Measurements from ENCODE around the gene CALR.
"Not testable (repeated sequence)": the region's sequence is repeated elsewhere in the genome, so short reads cannot be mapped to it uniquely, and the experiment has no call there.

CALR gene

GRCh38 chr19:12973236-12973635 lies 34.8 kb downstream of the CALR start:
- peaks cover 10% of the 10 kb centered on the region for H3K27me3 Mint-ChIP-seq (ENCODE audit: low read depth)
- no peak overlapping the region for H3K27ac Mint-ChIP-seq
- H3K4me1 Mint-ChIP-seq (ENCODE audit: low read depth) = no peaks in the 10 kb centered on the region
- H3K9me3 Mint-ChIP-seq = no peaks in the 10 kb centered on the region
- no peak for DNase-seq (ENCODE audit: low spot score)
- H3K4me3 Mint-ChIP-seq = no peak overlapping the region
- no peaks in the 10 kb centered on the region for H3K36me3 Mint-ChIP-seq (ENCODE audit: low read depth)

GRCh38 chr19:12974301-12975220 lies 36.2 kb downstream of the CALR start:
- Mint-ChIP-seq H3K36me3 (ENCODE audit: low read depth) (no peaks in the 10 kb centered on the region), H3K9me3 (no peaks in the 10 kb centered on the region), H3K4me3 (no peak overlapping the region), H3K4me1 (ENCODE audit: low read depth) (no peaks in the 10 kb centered on the region), H3K27ac (no peak overlapping the region), H3K27me3 (ENCODE audit: low read depth) (peaks cover 10% of the 10 kb centered on the region)
- DNase-seq (ENCODE audit: low spot score) = no peak

- Mint-ChIP-seq H3K4me1 (ENCODE audit: low read depth) (no peaks in the 10 kb centered on the region), H3K36me3 (ENCODE audit: low read depth) (no peaks in the 10 kb centered on the region), H3K4me3 (no peak overlapping the region), H3K27ac (no peak overlapping the region), H3K9me3 (no peaks in the 10 kb centered on the region), H3K27me3 (ENCODE audit: low read depth) (peaks cover 10% of the 10 kb centered on the region)
- no peak for DNase-seq (ENCODE audit: low spot score)
Observed at GRCh38 chr19:12975221-12975741, 36.9 kb downstream of the CALR start.

GRCh38 chr19:12976109-12976508 lies 37.7 kb downstream of the CALR start:
- not testable (repeated sequence) for H3K27me3 Mint-ChIP-seq (ENCODE audit: low read depth); H3K36me3 Mint-ChIP-seq (ENCODE audit: low read depth); H3K4me1 Mint-ChIP-seq (ENCODE audit: low read depth); H3K27ac Mint-ChIP-seq; H3K9me3 Mint-ChIP-seq; DNase-seq (ENCODE audit: low spot score); H3K4me3 Mint-ChIP-seq

- Mint-ChIP-seq H3K4me3 (no peak overlapping the region), H3K9me3 (no peaks in the 10 kb centered on the region), H3K27me3 (ENCODE audit: low read depth) (peaks cover 9% of the 10 kb centered on the region), H3K4me1 (ENCODE audit: low read depth) (no peaks in the 10 kb centered on the region), H3K27ac (no peak overlapping the region), H3K36me3 (ENCODE audit: low read depth) (no peaks in the 10 kb centered on the region)
- DNase-seq (ENCODE audit: low spot score) = no peak
Observed at GRCh38 chr19:12979974-12980373, 41.6 kb downstream of the CALR start.

GRCh38 chr19:12982648-12983047 lies 44.2 kb downstream of the CALR start:
- H3K4me3 Mint-ChIP-seq = no peak overlapping the region
- H3K27me3 Mint-ChIP-seq (ENCODE audit: low read depth) = peaks cover 11% of the 10 kb centered on the region
- no peaks in the 10 kb centered on the region for H3K9me3 Mint-ChIP-seq
- no peak for DNase-seq (ENCODE audit: low spot score)
- no peaks in the 10 kb centered on the region for H3K4me1 Mint-ChIP-seq (ENCODE audit: low read depth)
- H3K27ac Mint-ChIP-seq = no peak overlapping the region
- no peaks in the 10 kb centered on the region for H3K36me3 Mint-ChIP-seq (ENCODE audit: low read depth)

- DNase-seq (ENCODE audit: low spot score) = no peak
- no peaks in the 10 kb centered on the region for H3K4me1 Mint-ChIP-seq (ENCODE audit: low read depth)
- peaks cover 7% of the 10 kb centered on the region for H3K27me3 Mint-ChIP-seq (ENCODE audit: low read depth)
- H3K9me3 Mint-ChIP-seq = no peaks in the 10 kb centered on the region
- H3K36me3 Mint-ChIP-seq (ENCODE audit: low read depth) = no peaks in the 10 kb centered on the region
- no peak overlapping the region for H3K27ac Mint-ChIP-seq
- no peak overlapping the region for H3K4me3 Mint-ChIP-seq
Observed at GRCh38 chr19:12983091-12983490, 44.7 kb downstream of the CALR start.

GRCh38 chr19:12983542-12984142 lies 45.2 kb downstream of the CALR start:
- no peaks in the 10 kb centered on the region for H3K4me1 Mint-ChIP-seq (ENCODE audit: low read depth)

GRCh38 chr19:12984143-12984627 lies 45.8 kb downstream of the CALR start:
- H3K4me1 Mint-ChIP-seq (ENCODE audit: low read depth) = no peaks in the 10 kb centered on the region
- peaks cover 7% of the 10 kb centered on the region for H3K27me3 Mint-ChIP-seq (ENCODE audit: low read depth)
- no peak for DNase-seq (ENCODE audit: low spot score)
- H3K4me3 Mint-ChIP-seq = no peak overlapping the region
- H3K36me3 Mint-ChIP-seq (ENCODE audit: low read depth) = no peaks in the 10 kb centered on the region
- no peaks in the 10 kb centered on the region for H3K9me3 Mint-ChIP-seq
- no peak overlapping the region for H3K27ac Mint-ChIP-seq

More at GRCh38 chr19:12983542-12984142, 45.2 kb downstream of the CALR start:
- Mint-ChIP-seq H3K27me3 (ENCODE audit: low read depth) (peaks cover 7% of the 10 kb centered on the region), H3K4me3 (no peak overlapping the region), H3K36me3 (ENCODE audit: low read depth) (no peaks in the 10 kb centered on the region), H3K9me3 (no peaks in the 10 kb centered on the region), H3K27ac (no peak overlapping the region)
- peak; percentile 83 for DNase-seq (ENCODE audit: low spot score)

GRCh38 chr19:12984683-12985048 lies 46.3 kb downstream of the CALR start:
- H3K27ac Mint-ChIP-seq = no peak overlapping the region
- H3K27me3 Mint-ChIP-seq (ENCODE audit: low read depth) = peaks cover 7% of the 10 kb centered on the region
- H3K9me3 Mint-ChIP-seq = no peaks in the 10 kb centered on the region
- DNase-seq (ENCODE audit: low spot score) = no peak
- no peak overlapping the region for H3K4me3 Mint-ChIP-seq
- H3K4me1 Mint-ChIP-seq (ENCODE audit: low read depth) = no peaks in the 10 kb centered on the region
- H3K36me3 Mint-ChIP-seq (ENCODE audit: low read depth) = no peaks in the 10 kb centered on the region

GRCh38 chr19:12985049-12985776 lies 46.8 kb downstream of the CALR start:
- Mint-ChIP-seq H3K27ac (no peak overlapping the region), H3K27me3 (ENCODE audit: low read depth) (peaks cover 7% of the 10 kb centered on the region), H3K4me1 (ENCODE audit: low read depth) (no peaks in the 10 kb centered on the region), H3K36me3 (ENCODE audit: low read depth) (no peaks in the 10 kb centered on the region), H3K9me3 (no peaks in the 10 kb centered on the region), H3K4me3 (no peak overlapping the region)
- no peak for DNase-seq (ENCODE audit: low spot score)

GRCh38 chr19:12986726-12987125 lies 48.3 kb downstream of the CALR start:
- H3K4me3 Mint-ChIP-seq = no peak overlapping the region
- H3K27ac Mint-ChIP-seq = no peak overlapping the region
- no peak for DNase-seq (ENCODE audit: low spot score)
- H3K4me1 Mint-ChIP-seq (ENCODE audit: low read depth) = no peaks in the 10 kb centered on the region
- H3K27me3 Mint-ChIP-seq (ENCODE audit: low read depth) = peaks cover 11% of the 10 kb centered on the region
- H3K9me3 Mint-ChIP-seq = no peaks in the 10 kb centered on the region
- no peaks in the 10 kb centered on the region for H3K36me3 Mint-ChIP-seq (ENCODE audit: low read depth)

- DNase-seq (ENCODE audit: low spot score) = no peak
- H3K27me3 Mint-ChIP-seq (ENCODE audit: low read depth) = peaks cover 12% of the 10 kb centered on the region
- no peak overlapping the region for H3K4me3 Mint-ChIP-seq
- no peak overlapping the region for H3K27ac Mint-ChIP-seq
- no peaks in the 10 kb centered on the region for H3K9me3 Mint-ChIP-seq
- H3K4me1 Mint-ChIP-seq (ENCODE audit: low read depth) = no peaks in the 10 kb centered on the region
- no peaks in the 10 kb centered on the region for H3K36me3 Mint-ChIP-seq (ENCODE audit: low read depth)
Observed at GRCh38 chr19:12987190-12987589, 48.8 kb downstream of the CALR start.

- H3K27me3 Mint-ChIP-seq (ENCODE audit: low read depth) = peaks cover 13% of the 10 kb centered on the region
- no peak overlapping the region for H3K27ac Mint-ChIP-seq
- H3K36me3 Mint-ChIP-seq (ENCODE audit: low read depth) = no peaks in the 10 kb centered on the region
Observed at GRCh38 chr19:12987781-12988180, 49.4 kb downstream of the CALR start.

More at GRCh38 chr19:12987781-12988180, 49.4 kb downstream of the CALR start:
- Mint-ChIP-seq H3K9me3 (no peaks in the 10 kb centered on the region), H3K4me1 (ENCODE audit: low read depth) (no peaks in the 10 kb centered on the region), H3K4me3 (no peak overlapping the region)
- no peak for DNase-seq (ENCODE audit: low spot score)
